ENCODE measurements around the gene ARG1. TPM values are rescaled to one million over a fixed set of nuclear protein-coding genes. Genes with fewer than 3 reads are reported as not detected.

The ARG1 gene
- total and polyA plus RNA-seq, 10 of the 15 experiments (the other 5 are each of a cell fraction or from before 2014, with no cell fraction given) = 0.33 TPM; not detected in 9

- ChIA-PET CTCF (no interaction called here), POLR2A (no interaction called here), SMC1A (ENCODE audit: uncharacterized antibody, unreplicated experiment) (no interaction called here), RAD21 (ENCODE audit: unreplicated experiment) (no interaction called here)
- H3K4me3 ChIP-seq = no peak overlapping the region
- no peaks in the 10 kb centered on the region for H3K9me3 ChIP-seq (replicated peaks; ENCODE audit: control insufficient read depth, insufficient read depth, low read length)
- no peak overlapping the region for H3K4me2 ChIP-seq (ENCODE audit: control insufficient read depth, insufficient read depth)
- H4K20me1 ChIP-seq (ENCODE audit: control insufficient read depth, insufficient read depth) = no peaks in the 10 kb centered on the region
- no peak overlapping the region for H3K27ac ChIP-seq (ENCODE audit: control insufficient read depth, insufficient read depth)
- no peaks in the 10 kb centered on the region for H3K79me2 ChIP-seq (ENCODE audit: control insufficient read depth, insufficient read depth, low read length)
- TF ChIP-seq EGR1 (IDR thresholded peaks at IDR 0.05; ENCODE audit: borderline replicate concordance in 1 of 2, low read depth in 2 of 2, low read length in 2 of 2) (no peak), ZNF207 (IDR thresholded peaks at IDR 0.05; ENCODE audit: borderline replicate concordance) (no peak), HDGF (IDR thresholded peaks at IDR 0.05) (no peak), EZH2 (IDR thresholded peaks at IDR 0.05; ENCODE audit: borderline replicate concordance, control insufficient read depth, low read depth, low read length) (no peak), BCL11A (IDR thresholded peaks at IDR 0.05; ENCODE audit: low read depth, low read length) (no peak), MYC (IDR thresholded peaks at IDR 0.05; ENCODE audit: insufficient read depth, insufficient read length, insufficient replicate concordance, low read length, severe bottlenecking) (no peak)
- TF ChIP-seq, protein P1, sequence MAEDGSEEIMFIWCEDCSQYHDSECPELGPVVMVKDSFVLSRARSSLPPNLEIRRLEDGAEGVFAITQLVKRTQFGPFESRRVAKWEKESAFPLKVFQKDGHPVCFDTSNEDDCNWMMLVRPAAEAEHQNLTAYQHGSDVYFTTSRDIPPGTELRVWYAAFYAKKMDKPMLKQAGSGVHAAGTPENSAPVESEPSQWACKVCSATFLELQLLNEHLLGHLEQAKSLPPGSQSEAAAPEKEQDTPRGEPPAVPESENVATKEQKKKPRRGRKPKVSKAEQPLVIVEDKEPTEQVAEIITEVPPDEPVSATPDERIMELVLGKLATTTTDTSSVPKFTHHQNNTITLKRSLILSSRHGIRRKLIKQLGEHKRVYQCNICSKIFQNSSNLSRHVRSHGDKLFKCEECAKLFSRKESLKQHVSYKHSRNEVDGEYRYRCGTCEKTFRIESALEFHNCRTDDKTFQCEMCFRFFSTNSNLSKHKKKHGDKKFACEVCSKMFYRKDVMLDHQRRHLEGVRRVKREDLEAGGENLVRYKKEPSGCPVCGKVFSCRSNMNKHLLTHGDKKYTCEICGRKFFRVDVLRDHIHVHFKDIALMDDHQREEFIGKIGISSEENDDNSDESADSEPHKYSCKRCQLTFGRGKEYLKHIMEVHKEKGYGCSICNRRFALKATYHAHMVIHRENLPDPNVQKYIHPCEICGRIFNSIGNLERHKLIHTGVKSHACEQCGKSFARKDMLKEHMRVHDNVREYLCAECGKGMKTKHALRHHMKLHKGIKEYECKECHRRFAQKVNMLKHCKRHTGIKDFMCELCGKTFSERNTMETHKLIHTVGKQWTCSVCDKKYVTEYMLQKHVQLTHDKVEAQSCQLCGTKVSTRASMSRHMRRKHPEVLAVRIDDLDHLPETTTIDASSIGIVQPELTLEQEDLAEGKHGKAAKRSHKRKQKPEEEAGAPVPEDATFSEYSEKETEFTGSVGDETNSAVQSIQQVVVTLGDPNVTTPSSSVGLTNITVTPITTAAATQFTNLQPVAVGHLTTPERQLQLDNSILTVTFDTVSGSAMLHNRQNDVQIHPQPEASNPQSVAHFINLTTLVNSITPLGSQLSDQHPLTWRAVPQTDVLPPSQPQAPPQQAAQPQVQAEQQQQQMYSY (CRISPR knock-in tag; IDR thresholded peaks at IDR 0.05) = no peak
- TF ChIP-seq, protein P2, sequence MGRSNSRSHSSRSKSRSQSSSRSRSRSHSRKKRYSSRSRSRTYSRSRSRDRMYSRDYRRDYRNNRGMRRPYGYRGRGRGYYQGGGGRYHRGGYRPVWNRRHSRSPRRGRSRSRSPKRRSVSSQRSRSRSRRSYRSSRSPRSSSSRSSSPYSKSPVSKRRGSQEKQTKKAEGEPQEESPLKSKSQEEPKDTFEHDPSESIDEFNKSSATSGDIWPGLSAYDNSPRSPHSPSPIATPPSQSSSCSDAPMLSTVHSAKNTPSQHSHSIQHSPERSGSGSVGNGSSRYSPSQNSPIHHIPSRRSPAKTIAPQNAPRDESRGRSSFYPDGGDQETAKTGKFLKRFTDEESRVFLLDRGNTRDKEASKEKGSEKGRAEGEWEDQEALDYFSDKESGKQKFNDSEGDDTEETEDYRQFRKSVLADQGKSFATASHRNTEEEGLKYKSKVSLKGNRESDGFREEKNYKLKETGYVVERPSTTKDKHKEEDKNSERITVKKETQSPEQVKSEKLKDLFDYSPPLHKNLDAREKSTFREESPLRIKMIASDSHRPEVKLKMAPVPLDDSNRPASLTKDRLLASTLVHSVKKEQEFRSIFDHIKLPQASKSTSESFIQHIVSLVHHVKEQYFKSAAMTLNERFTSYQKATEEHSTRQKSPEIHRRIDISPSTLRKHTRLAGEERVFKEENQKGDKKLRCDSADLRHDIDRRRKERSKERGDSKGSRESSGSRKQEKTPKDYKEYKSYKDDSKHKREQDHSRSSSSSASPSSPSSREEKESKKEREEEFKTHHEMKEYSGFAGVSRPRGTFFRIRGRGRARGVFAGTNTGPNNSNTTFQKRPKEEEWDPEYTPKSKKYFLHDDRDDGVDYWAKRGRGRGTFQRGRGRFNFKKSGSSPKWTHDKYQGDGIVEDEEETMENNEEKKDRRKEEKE (IDR thresholded peaks at IDR 0.05) = no peak
- in situ Hi-C loops (cut with MboI) (no loop called here), intact Hi-C loops (cut with micrococcal nuclease; ENCODE audit: unreplicated experiment) (no loop called here)
- no peak overlapping the region for H3K9ac ChIP-seq (ENCODE audit: control insufficient read depth, insufficient read depth, low read length)
- DNase-seq (ENCODE audit: low read depth, low spot score) (no peak), ATAC-seq (no peak), FAIRE-seq (no peak)
- no TSS peak for BruUV-seq (replicated peaks)
- H2AFZ ChIP-seq (ENCODE audit: control insufficient read depth, low read depth, low read length) = no peak overlapping the region
- H3K4me1 ChIP-seq (ENCODE audit: control insufficient read depth, insufficient read depth, low read length) = no peaks in the 10 kb centered on the region
- H3K36me3 ChIP-seq (ENCODE audit: control insufficient read depth in 2 of 2, insufficient read depth in 2 of 2, low read length in 1 of 2) = no peaks in the 10 kb centered on the region
- WGBS (ENCODE audit: insufficient coverage, insufficient replicate concordance, low lambda C conversion rate, missing lambda C conversion rate) = 97% methylated on average over 4 of the region's 4 CpGs
- no peaks in the 10 kb centered on the region for H3K27me3 ChIP-seq (replicated peaks in 1 of 2; ENCODE audit: control insufficient read depth in 2 of 2, insufficient read depth in 2 of 2, low read length in 1 of 2)
These were observed 1.7 kb downstream of the ARG1 start for GRCh38 chr6:131574686-131575085.

Measured in GM12878 (cell line).